Measurements from ENCODE around the gene FRAS1. TPM values are rescaled to one million over a fixed set of nuclear protein-coding genes. Genes with fewer than 3 reads are reported as not detected.

FRAS1 gene
- total and polyA plus RNA-seq, 2 donors (not counting 1 experiment from before 2014, with no cell fraction given): 0.30 to 0.66 TPM

DNA sequence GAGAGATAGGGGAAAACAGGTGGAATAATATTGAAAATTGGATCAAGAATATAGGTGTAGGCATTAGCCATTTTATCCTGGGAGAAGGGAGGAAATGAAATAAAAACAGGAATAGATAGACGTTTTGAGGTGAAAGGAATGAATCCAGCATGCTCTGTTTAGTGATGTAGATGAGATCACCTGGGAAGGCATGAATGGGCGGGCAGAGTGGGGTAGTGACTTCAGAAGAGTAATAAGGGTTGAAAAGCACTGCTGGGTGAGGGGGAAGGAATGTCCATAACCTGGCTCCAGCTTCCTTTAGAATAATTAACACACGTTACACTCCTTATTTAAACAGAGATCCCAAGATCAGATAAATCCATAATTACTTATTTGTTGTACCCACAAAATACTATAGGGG lies 303.3 kb downstream of the FRAS1 start:
- Histone ChIP-seq H3K27ac (ENCODE audit: insufficient read depth, low read length) (no peak overlapping the region), H3K79me2 (ENCODE audit: control insufficient read depth, insufficient read depth, low read length) (no peaks in the 10 kb centered on the region), H4K20me1 (ENCODE audit: control insufficient read depth, extremely low read depth, insufficient read depth, low read length) (no peaks in the 10 kb centered on the region), H3K36me3 (ENCODE audit: control insufficient read depth, insufficient read depth, low read length) (no peaks in the 10 kb centered on the region), H3K4me2 (ENCODE audit: extremely low read depth, insufficient read depth, low read length) (no peak overlapping the region), H3K27me3 (ENCODE audit: control insufficient read depth, insufficient read depth, low read length) (no peaks in the 10 kb centered on the region), H3K4me3 (replicated peaks in 1 of 4; ENCODE audit: control extremely low read depth in 1 of 4, insufficient read depth in 1 of 4, low read depth in 3 of 4, low read length in 4 of 4) (no peak overlapping the region), H3K4me1 (ENCODE audit: control insufficient read depth, extremely low read depth, insufficient read depth, low read length) (no peaks in the 10 kb centered on the region), H3K9me3 (ENCODE audit: control insufficient read depth, insufficient read depth, low read depth, low read length) (no peaks in the 10 kb centered on the region), H3K9ac (ENCODE audit: insufficient read depth, low read length) (no peak overlapping the region), H2AFZ (ENCODE audit: low read length) (no peak overlapping the region)
- DNase-seq (ENCODE audit: low read depth in 2 of 2): no peak
- TF ChIP-seq, protein P1, sequence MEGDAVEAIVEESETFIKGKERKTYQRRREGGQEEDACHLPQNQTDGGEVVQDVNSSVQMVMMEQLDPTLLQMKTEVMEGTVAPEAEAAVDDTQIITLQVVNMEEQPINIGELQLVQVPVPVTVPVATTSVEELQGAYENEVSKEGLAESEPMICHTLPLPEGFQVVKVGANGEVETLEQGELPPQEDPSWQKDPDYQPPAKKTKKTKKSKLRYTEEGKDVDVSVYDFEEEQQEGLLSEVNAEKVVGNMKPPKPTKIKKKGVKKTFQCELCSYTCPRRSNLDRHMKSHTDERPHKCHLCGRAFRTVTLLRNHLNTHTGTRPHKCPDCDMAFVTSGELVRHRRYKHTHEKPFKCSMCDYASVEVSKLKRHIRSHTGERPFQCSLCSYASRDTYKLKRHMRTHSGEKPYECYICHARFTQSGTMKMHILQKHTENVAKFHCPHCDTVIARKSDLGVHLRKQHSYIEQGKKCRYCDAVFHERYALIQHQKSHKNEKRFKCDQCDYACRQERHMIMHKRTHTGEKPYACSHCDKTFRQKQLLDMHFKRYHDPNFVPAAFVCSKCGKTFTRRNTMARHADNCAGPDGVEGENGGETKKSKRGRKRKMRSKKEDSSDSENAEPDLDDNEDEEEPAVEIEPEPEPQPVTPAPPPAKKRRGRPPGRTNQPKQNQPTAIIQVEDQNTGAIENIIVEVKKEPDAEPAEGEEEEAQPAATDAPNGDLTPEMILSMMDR (conservative IDR thresholded peaks at IDR 0.05 in 1 of 2, IDR thresholded peaks at IDR 0.05 in 1 of 2; ENCODE audit: low read depth in 1 of 2, low read length in 2 of 2): no peak
- no peak for TF ChIP-seq EZH2 (IDR thresholded peaks at IDR 0.05; ENCODE audit: low read length, missing control alignments)

DNA sequence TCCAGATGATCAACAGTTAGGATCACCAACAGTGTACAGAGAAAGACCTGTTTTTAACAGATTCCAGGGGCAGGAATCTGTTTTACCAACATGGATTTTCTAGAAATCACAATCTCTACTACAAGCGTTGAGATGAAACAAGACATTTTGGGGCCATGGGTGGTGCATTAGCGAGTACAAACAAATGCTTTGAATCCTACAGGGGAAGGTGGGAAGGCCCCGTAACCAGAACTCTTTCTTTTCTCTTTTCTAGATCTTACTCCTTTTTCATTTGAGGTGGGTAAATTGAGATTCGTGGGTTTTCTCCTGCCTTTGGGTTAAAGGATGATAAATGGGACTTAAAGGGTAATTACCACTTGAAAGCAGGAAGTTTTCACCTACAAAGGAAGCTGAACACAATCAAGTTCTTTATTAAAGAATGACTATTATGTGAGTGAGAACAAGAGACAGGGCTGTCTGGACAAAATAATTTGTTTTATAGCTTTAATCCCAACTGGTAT lies 304.5 kb downstream of the FRAS1 start:
- H3K27me3 ChIP-seq (ENCODE audit: control insufficient read depth, insufficient read depth, low read length): no peaks in the 10 kb centered on the region
- TF ChIP-seq, protein P1 (conservative IDR thresholded peaks at IDR 0.05 in 1 of 2, IDR thresholded peaks at IDR 0.05 in 1 of 2; ENCODE audit: low read depth in 1 of 2, low read length in 2 of 2): no peak
- TF ChIP-seq EZH2 (IDR thresholded peaks at IDR 0.05; ENCODE audit: low read length, missing control alignments): no peak
- H3K79me2 ChIP-seq (ENCODE audit: control insufficient read depth, insufficient read depth, low read length): no peaks in the 10 kb centered on the region
- no peak overlapping the region for H3K9ac ChIP-seq (ENCODE audit: insufficient read depth, low read length)
- H2AFZ ChIP-seq (ENCODE audit: low read length): no peak overlapping the region
- no peak for DNase-seq (ENCODE audit: low read depth in 2 of 2)
- no peaks in the 10 kb centered on the region for H3K9me3 ChIP-seq (ENCODE audit: control insufficient read depth, insufficient read depth, low read depth, low read length)
- no peaks in the 10 kb centered on the region for H4K20me1 ChIP-seq (ENCODE audit: control insufficient read depth, extremely low read depth, insufficient read depth, low read length)
- H3K4me1 ChIP-seq (ENCODE audit: control insufficient read depth, extremely low read depth, insufficient read depth, low read length): no peaks in the 10 kb centered on the region
- H3K4me2 ChIP-seq (ENCODE audit: extremely low read depth, insufficient read depth, low read length): no peak overlapping the region
- no peak overlapping the region for H3K27ac ChIP-seq (ENCODE audit: insufficient read depth, low read length)
- H3K4me3 ChIP-seq (replicated peaks in 1 of 4; ENCODE audit: control extremely low read depth in 1 of 4, insufficient read depth in 1 of 4, low read depth in 3 of 4, low read length in 4 of 4): no peak overlapping the region
- H3K36me3 ChIP-seq (ENCODE audit: control insufficient read depth, insufficient read depth, low read length): no peaks in the 10 kb centered on the region

DNA sequence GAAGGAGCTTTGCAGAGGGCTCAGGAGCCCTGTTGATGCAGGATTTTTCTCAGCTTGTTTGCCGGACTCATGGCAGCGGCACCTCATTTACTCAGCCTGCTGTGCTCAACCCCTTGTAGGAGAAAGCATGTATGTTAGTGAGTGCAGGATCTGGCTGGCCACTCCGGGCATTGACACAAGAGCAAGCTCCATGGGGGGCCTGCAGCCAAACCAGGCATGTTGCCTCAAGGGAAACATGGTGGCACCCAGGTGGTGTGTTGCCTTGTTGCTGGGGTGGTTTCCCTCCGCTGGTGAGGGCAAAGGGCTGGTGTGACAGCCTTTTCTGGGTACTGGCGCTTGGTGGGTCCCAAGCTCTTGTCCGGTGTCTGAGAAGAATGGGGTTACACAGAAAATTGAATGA lies 305.2 kb downstream of the FRAS1 start:
- TF ChIP-seq, protein P1 (conservative IDR thresholded peaks at IDR 0.05 in 1 of 2, IDR thresholded peaks at IDR 0.05 in 1 of 2; ENCODE audit: low read depth in 1 of 2, low read length in 2 of 2): no peak
- TF ChIP-seq EZH2 (IDR thresholded peaks at IDR 0.05; ENCODE audit: low read length, missing control alignments): no peak
- H4K20me1 ChIP-seq (ENCODE audit: control insufficient read depth, extremely low read depth, insufficient read depth, low read length): no peaks in the 10 kb centered on the region
- H3K27me3 ChIP-seq (ENCODE audit: control insufficient read depth, insufficient read depth, low read length): no peaks in the 10 kb centered on the region
- no peak overlapping the region for H3K4me3 ChIP-seq (replicated peaks in 1 of 4; ENCODE audit: control extremely low read depth in 1 of 4, insufficient read depth in 1 of 4, low read depth in 3 of 4, low read length in 4 of 4)
- no peaks in the 10 kb centered on the region for H3K4me1 ChIP-seq (ENCODE audit: control insufficient read depth, extremely low read depth, insufficient read depth, low read length)
- H2AFZ ChIP-seq (ENCODE audit: low read length): no peak overlapping the region
- H3K4me2 ChIP-seq (ENCODE audit: extremely low read depth, insufficient read depth, low read length): no peak overlapping the region
- H3K27ac ChIP-seq (ENCODE audit: insufficient read depth, low read length): no peak overlapping the region
- H3K79me2 ChIP-seq (ENCODE audit: control insufficient read depth, insufficient read depth, low read length): no peaks in the 10 kb centered on the region
- no peaks in the 10 kb centered on the region for H3K9me3 ChIP-seq (ENCODE audit: control insufficient read depth, insufficient read depth, low read depth, low read length)
- DNase-seq (ENCODE audit: low read depth in 2 of 2): no peak
- H3K9ac ChIP-seq (ENCODE audit: insufficient read depth, low read length): no peak overlapping the region
- no peaks in the 10 kb centered on the region for H3K36me3 ChIP-seq (ENCODE audit: control insufficient read depth, insufficient read depth, low read length)

All from fibroblast of lung (primary cell).